GM19467 (cell line): ENCODE results near the gene SNORC.
"Not testable (repeated sequence)": the region's sequence is repeated elsewhere in the genome, so short reads cannot be mapped to it uniquely, and the experiment has no call there.

Experiments
- ATAC-seq: cut with Tn5 transposase; IDR thresholded peaks from one replicate; pipeline ENCODE4 v1.9.1; 2021; ENCODE audit warnings: mild to moderate bottlenecking, moderate library complexity; ENCODE audit not compliant: unreplicated experiment

The SNORC gene

GRCh38 chr2:232894746-232895145 is 24.7 kb downstream of the SNORC start:
- no peak for ATAC-seq

GRCh38 chr2:232896111-232896510 is 26.0 kb downstream of the SNORC start:
- no peak for ATAC-seq

- no peak for ATAC-seq
Observed at GRCh38 chr2:232896720-232897597, 26.9 kb downstream of the SNORC start.

GRCh38 chr2:232897598-232898408 is 27.7 kb downstream of the SNORC start:
- ATAC-seq: no peak

- no peak for ATAC-seq
Observed at GRCh38 chr2:232898592-232899543, 28.8 kb downstream of the SNORC start.

- ATAC-seq: no peak
Observed at GRCh38 chr2:232900811-232901735, 31.0 kb downstream of the SNORC start.

GRCh38 chr2:232901736-232902578 is 31.9 kb downstream of the SNORC start:
- ATAC-seq: no peak

- ATAC-seq: no peak
Observed at GRCh38 chr2:232903989-232904388, 33.9 kb downstream of the SNORC start.

GRCh38 chr2:232906867-232907717 is 37.0 kb downstream of the SNORC start:
- not testable (repeated sequence) for ATAC-seq

- not testable (repeated sequence) for ATAC-seq
Observed at GRCh38 chr2:232907718-232908085, 37.6 kb downstream of the SNORC start.

GRCh38 chr2:232908695-232909094 is 38.6 kb downstream of the SNORC start:
- ATAC-seq: no peak

GRCh38 chr2:232910376-232910775 is 40.3 kb downstream of the SNORC start:
- ATAC-seq: no peak

GRCh38 chr2:232911712-232912277 is 41.7 kb downstream of the SNORC start:
- ATAC-seq: no peak

GRCh38 chr2:232913903-232914302 is 43.8 kb downstream of the SNORC start:
- ATAC-seq: no peak

- no peak for ATAC-seq
Observed at GRCh38 chr2:232919141-232919540, 49.1 kb downstream of the SNORC start.

- no peak for ATAC-seq
Observed at GRCh38 chr2:232920055-232920454, 50.0 kb downstream of the SNORC start.

GRCh38 chr2:232920760-232921159 is 50.7 kb downstream of the SNORC start:
- ATAC-seq: no peak

- no peak for ATAC-seq
Observed at GRCh38 chr2:232924433-232924832, 54.4 kb downstream of the SNORC start.
